Activated CD8-positive, alpha-beta memory T cell treated with anti-CD3 and anti-CD28 coated beads for 36 hours (primary cell): ENCODE data around the gene IL22RA1. TPM values are rescaled to one million over a fixed set of nuclear protein-coding genes. Genes with fewer than 3 reads are reported as not detected.

ENCODE experiments used
- CTCF ChIA-PET: fragments of 350-600 bp; sonication (Branson Sonifier 250); formaldehyde crosslinking; loops from one replicate; lab custom pipeline; 2021; ENCODE audit warnings: antibody characterized with exemption; lab: Charles Lee
- POLR2A ChIA-PET: fragments of 350-600 bp; sonication (Branson Sonifier 250); formaldehyde crosslinking; loops from one replicate; lab custom pipeline; 2021; ENCODE audit warnings: antibody characterized with exemption; lab: Charles Lee
- total RNA-seq, 2 experiments: library from RNA; stranded (reverse); gene quantifications; one replicate each; pipeline ENCODE4 v1.2.3, GENCODE V29; 2021

The IL22RA1 gene
- total RNA-seq, 2 experiments from 2014 or later = not detected

- ChIA-PET POLR2A (no interaction called here), CTCF (no interaction called here)
Measured at GRCh38 chr1:24125456-24125855, 17.5 kb downstream of the IL22RA1 start.

GRCh38 chr1:24124980-24125379, 18.0 kb downstream of the IL22RA1 start:
- ChIA-PET CTCF (interaction anchor here (1.1 kb wide), 1 partner anchor 25 kb away, joined by 3 read pairs; no protein-coding TSS in a partner anchor), POLR2A (no interaction called here)

DNA sequence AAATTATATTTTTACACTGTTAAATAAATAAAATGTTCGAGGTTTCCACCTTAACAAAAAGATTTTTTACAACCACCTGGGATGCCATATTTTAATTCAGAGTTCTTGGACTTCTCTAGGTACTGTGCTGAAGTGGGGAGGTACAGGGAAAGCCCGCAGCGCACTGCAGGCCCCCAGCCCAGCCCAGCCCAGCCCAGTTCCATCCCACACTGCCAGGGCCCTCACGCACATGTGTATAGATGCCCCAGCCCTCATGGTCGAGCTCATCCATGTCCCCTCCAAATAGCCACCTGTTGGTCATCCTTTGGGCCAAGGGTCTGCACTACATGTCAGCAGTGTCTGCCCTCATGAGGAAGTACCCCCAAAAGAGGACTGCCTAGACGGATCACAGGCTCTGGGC, 19.3 kb downstream of the IL22RA1 start:
- ChIA-PET CTCF (no interaction called here), POLR2A (no interaction called here)

DNA sequence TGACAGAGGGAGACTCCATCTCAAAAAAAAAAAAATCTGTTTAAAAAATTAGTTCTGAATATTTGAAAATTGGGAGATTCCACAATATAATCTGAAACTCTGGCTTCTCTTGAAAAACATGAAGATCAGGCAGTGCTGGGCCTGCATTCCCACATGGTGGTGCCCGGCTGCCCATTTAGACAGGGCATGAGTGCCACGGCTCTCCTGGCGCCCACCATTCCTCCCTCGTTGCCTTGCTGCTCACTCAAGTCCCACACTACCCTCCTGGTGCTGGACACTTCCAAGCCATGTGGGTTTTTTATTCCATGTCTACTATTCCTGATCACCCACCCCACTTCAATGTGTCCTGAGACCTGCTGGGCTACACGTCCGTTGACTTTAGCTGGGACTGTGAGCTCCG, 20.2 kb downstream of the IL22RA1 start:
- CTCF ChIA-PET = no interaction called here
- POLR2A ChIA-PET = no interaction called here

DNA sequence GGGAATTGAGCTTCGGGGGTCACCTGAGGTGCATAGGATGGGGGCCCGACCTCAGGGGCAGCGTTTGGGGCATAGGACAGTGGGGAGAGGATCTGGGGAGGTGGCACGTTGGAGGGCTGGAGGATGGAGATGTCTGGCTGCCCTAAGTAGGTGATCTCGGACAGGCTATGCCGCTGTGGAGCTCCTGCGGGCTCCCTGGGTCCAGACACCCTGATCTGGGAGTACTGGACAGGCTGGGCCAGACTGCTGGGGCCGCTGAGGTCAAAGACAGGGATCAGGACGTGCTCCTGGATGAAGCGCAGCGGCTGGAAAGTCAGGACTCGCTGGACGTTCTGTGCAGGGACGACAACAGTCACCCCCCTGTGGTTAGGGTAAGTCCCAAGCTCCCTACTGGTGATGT, 21.5 kb downstream of the IL22RA1 start:
- POLR2A ChIA-PET = no interaction called here
- CTCF ChIA-PET = no interaction called here

GRCh38 chr1:24120965-24121364, 22.0 kb downstream of the IL22RA1 start:
- ChIA-PET CTCF (no interaction called here), POLR2A (no interaction called here)

GRCh38 chr1:24119859-24120756, 22.8 kb downstream of the IL22RA1 start:
- CTCF ChIA-PET = no interaction called here
- POLR2A ChIA-PET = no interaction called here

DNA sequence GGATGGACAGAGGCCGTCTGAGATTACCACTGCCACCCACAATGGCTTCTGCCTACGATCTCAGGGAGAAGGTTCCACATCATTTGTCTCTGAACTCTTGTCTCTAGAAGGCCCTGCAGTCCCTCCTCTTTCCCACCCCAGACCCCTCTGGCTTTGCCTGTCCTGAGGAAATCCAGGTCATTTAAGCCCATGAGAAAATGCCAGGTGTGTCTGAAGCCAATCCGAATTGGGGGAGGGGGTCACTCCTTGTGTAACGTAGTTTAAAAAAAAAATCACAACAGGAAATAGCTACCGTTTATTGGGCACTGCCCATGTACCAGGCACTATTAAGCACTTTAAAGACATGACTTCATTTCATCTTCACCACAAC, 23.5 kb downstream of the IL22RA1 start:
- CTCF ChIA-PET = no interaction called here
- POLR2A ChIA-PET = no interaction called here

GRCh38 chr1:24118410-24119242, 24.3 kb downstream of the IL22RA1 start:
- POLR2A ChIA-PET = no interaction called here
- CTCF ChIA-PET = no interaction called here

DNA sequence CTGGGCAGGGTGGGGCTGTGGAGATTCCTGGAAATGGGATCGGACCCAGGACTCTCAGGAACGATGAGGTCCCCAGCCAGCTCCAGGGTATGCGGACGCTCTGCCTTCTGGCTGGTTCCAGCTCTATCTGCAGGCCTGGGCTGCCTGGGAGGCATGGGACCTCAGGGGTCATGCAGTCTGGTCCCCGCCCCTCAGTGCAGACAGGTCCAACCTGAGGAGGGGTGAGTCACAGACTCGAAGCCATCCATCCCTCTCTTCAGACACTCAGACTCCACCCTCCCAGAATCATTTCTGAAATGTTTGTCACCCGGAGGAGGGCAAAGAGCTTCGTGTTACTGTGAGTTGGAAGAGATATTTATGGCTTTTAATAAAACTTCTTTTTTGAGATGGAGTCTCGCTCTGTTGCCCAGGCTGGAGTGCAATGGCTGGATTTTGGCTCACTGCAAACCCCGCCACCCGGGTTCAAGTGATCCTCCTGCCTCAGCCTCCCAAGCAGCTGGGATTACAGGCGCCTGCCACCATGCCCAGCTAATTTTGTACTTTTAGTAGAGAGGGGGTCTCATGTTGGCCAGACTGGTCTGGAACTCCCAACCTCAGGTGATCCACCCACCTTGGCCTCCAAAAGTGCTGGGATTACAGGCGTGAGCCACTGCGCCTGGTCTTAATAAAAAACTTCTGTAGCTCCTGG, 25.1 kb downstream of the IL22RA1 start:
- CTCF ChIA-PET = no interaction called here
- POLR2A ChIA-PET = no interaction called here

DNA sequence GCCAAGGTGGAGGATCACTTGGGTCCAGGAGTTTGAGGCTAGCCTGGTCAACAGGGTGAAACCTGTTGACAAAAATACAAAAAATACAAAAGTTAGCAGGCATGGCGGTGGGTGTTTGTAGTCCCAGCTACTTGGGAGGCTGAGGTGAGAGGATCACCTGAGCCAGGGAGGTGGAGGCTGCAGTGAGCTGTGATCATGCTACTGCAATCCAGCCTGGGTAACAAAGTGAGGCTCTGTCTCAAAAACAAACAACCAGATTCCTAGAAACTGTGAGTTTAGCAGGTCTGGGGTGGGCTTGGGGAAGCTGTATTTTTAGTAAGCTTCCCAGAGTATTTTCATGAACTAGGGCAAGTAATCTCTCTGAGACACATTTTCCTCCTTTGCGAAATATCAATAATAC, 25.8 kb downstream of the IL22RA1 start:
- CTCF ChIA-PET = no interaction called here
- POLR2A ChIA-PET = no interaction called here

DNA sequence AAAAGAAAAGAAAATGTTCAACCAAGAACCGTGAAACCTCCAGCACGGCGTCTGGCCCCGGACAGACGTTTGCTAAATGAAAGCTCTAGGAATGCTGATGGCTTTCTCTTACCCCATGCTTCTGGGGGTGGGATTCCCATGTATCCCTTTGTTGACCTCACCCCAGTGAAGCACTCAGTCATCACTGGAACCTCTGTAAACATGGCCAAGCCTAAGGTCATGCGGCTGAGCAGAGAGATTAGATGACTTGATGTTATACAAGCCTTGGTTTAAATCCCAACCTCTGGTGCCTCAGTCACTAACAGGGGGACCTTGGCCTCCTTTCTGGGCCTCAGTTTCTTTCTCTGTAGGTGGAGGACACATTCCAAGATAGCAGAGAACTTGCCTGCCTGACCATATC, 28.2 kb downstream of the IL22RA1 start:
- ChIA-PET CTCF (interaction anchor here (0.5 to 1.1 kb wide), 3 partner anchors 30 to 302 kb away, joined by 3 to 4 read pairs (median 4); no protein-coding TSS in a partner anchor), POLR2A (interaction anchor here (0.6 kb wide), 1 partner anchor 14 kb away, joined by 5 read pairs; no protein-coding TSS in a partner anchor)

DNA sequence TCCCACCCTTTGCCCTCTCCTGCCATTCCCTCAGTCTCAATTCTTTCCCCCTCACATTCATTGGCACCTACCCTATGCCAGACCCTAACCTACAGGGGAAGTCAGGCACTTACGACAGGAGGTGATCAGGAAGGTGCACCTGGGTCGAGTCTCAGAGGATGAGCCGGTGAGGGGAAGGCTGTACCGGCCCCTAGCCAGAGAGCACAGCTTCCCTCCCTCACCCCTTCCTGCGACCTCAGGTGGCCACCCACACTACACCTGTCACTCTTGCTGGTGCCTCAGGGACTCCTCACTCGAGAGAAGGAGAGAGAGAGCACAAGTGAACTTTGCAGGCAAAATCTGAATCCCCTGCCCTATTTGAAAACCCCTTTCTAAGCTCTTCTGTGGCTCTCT, 29.3 kb downstream of the IL22RA1 start:
- ChIA-PET CTCF (interaction anchor here (1.1 to 2.2 kb wide), 2 partner anchors 43 to 303 kb away, joined by 4 to 9 read pairs; no protein-coding TSS in a partner anchor), POLR2A (no interaction called here)

DNA sequence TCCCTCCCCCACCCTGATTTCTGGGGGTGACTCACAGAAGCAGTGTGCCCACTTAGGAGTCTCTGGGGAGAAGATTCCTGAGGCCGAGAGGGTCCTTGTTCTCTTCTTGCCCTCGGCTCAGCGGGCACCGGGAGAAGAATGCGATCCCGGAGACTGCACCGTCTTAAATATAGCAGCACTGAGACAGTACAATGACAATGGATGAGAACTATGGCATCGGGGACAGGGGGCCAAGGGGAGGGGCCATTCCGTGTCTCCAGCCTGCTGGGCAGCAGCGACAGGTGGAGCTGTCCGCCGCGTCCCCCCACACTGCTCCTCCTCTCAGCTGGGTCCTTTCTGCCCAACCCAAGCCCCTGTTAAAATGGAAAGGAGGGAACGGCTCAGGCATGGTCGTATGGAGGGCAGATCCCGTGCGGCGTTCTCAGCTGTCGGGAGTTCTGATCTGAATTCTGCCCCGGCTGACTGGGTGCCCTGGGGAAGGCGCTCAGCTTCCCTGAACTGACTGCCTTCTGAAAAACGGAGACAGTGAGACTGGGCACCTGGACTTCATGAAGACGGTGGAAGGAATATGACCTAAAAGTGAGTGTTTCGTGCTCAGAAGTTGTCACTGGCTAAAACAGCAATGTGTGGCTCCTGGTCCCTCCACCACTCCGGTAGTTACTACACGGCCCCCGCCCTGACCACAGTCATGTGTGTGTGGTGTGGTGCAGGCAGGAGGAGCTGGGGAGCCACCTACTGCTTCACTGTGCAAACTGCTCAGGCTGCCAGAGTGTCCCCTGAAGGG, 30.8 kb downstream of the IL22RA1 start, which contains the start of gene MYOM3:
Gene MYOM3, minus strand, starts transcription at position 140 of the 784 bp plus-strand sequence. CDS start 3,499 bp downstream, outside the sequence.
- ChIA-PET CTCF (interaction anchor here (0.8 to 2.2 kb wide), 2 partner anchors 41 to 197 kb away, joined by 3 to 9 read pairs; no protein-coding TSS in a partner anchor), POLR2A (interaction anchor here (0.6 kb wide), 2 partner anchors 242 to 384 kb away, joined by 3 read pairs; no protein-coding TSS in a partner anchor)

GRCh38 chr1:24111262-24111995, 31.5 kb downstream of the IL22RA1 start:
- POLR2A ChIA-PET = interaction anchor here (0.6 kb wide), 2 partner anchors 241 to 385 kb away, joined by 3 read pairs; no protein-coding TSS in a partner anchor
- CTCF ChIA-PET = interaction anchor here (1.5 to 2.2 kb wide), 2 partner anchors 39 to 41 kb away, joined by 4 to 9 read pairs; no protein-coding TSS in a partner anchor

GRCh38 chr1:24110642-24111261, 32.2 kb downstream of the IL22RA1 start:
- POLR2A ChIA-PET = no interaction called here
- CTCF ChIA-PET = interaction anchor here (1.5 kb wide), 1 partner anchor 40 kb away, joined by 4 read pairs; no protein-coding TSS in a partner anchor
